ENCODE data around the gene ZNF674. TPM values are rescaled to one million over a fixed set of nuclear protein-coding genes. Genes with fewer than 3 reads are reported as not detected.

Gene ZNF674
- total RNA-seq, 2 donors from 2014 or later, result 2.2 to 4.4 TPM

- no peak for ATAC-seq
- Mint-ChIP-seq H3K4me1 (ENCODE audit: low read depth in 2 of 2) (peaks cover 19 to 23% of the 10 kb centered on the region in 2 donors), H3K9me3 (no peaks in the 10 kb centered on the region), H3K27ac (no peak overlapping the region), H3K27me3 (peaks cover 0 to 6% of the 10 kb centered on the region in 2 donors), H3K4me3 (peak overlapping the region; percentile 55), H3K36me3 (no peaks in the 10 kb centered on the region)
- DNase-seq (ENCODE audit: low spot score), result no peak
Measured at GRCh38 chrX:46575586-46575985, 30.4 kb upstream of the ZNF674 start.

GRCh38 chrX:46574774-46575381, 29.7 kb upstream of the ZNF674 start:
- Mint-ChIP-seq H3K27ac (no peak overlapping the region), H3K27me3 (peaks cover 0 to 6% of the 10 kb centered on the region in 2 donors), H3K9me3 (no peaks in the 10 kb centered on the region), H3K4me3 (peak overlapping the region; percentile 63), H3K36me3 (no peaks in the 10 kb centered on the region), H3K4me1 (ENCODE audit: low read depth in 2 of 2) (peaks cover 19 to 23% of the 10 kb centered on the region in 2 donors)
- ATAC-seq (peak; percentile 1 to 47), DNase-seq (ENCODE audit: low spot score) (no peak)

- H3K36me3 Mint-ChIP-seq, result no peaks in the 10 kb centered on the region
- ATAC-seq (peak; percentile 66 to 67), DNase-seq (ENCODE audit: low spot score) (no peak)
- peaks cover 0 to 6% of the 10 kb centered on the region in 2 donors for H3K27me3 Mint-ChIP-seq
- peaks cover 19 to 23% of the 10 kb centered on the region in 2 donors for H3K4me1 Mint-ChIP-seq (ENCODE audit: low read depth in 2 of 2)
- peak overlapping the region; percentile 63 for H3K4me3 Mint-ChIP-seq
- H3K27ac Mint-ChIP-seq, result no peak overlapping the region
- H3K9me3 Mint-ChIP-seq, result no peaks in the 10 kb centered on the region
Measured at GRCh38 chrX:46573892-46574773, 28.9 kb upstream of the ZNF674 start.

GRCh38 chrX:46573331-46573891, 28.2 kb upstream of the ZNF674 start, which contains the start of gene CHST7:
CHST7 (plus strand) TSS chrX:46573765; CDS start chrX:46573932, 167 bp downstream.
- Mint-ChIP-seq H3K4me3 (peak within 1 kb of the TSS; percentile 63), H3K9me3 (no peaks in the 10 kb centered on the region), H3K36me3 (no peaks in the 10 kb centered on the region), H3K27me3 (peaks cover 0 to 6% of the 10 kb centered on the region in 2 donors), H3K27ac (peak within 1 kb of the TSS; percentile 8 to 62), H3K4me1 (ENCODE audit: low read depth in 2 of 2) (peaks cover 19 to 23% of the 10 kb centered on the region in 2 donors)
- peak; percentile 72 for DNase-seq (ENCODE audit: low spot score)
- peak; percentile 79 to 85 for ATAC-seq

- H3K4me1 Mint-ChIP-seq (ENCODE audit: low read depth in 2 of 2), result peaks cover 19 to 23% of the 10 kb centered on the region in 2 donors
- H3K27me3 Mint-ChIP-seq, result peaks cover 0 to 7% of the 10 kb centered on the region in 2 donors
- peak overlapping the region; percentile 63 for H3K4me3 Mint-ChIP-seq
- DNase-seq (ENCODE audit: low spot score) (no peak), ATAC-seq (no peak)
- H3K27ac Mint-ChIP-seq, result peak overlapping the region in 1 of 2 donors; percentile 62
- H3K36me3 Mint-ChIP-seq, result no peaks in the 10 kb centered on the region
- no peaks in the 10 kb centered on the region for H3K9me3 Mint-ChIP-seq
Measured at GRCh38 chrX:46572340-46572936, 27.2 kb upstream of the ZNF674 start.

GRCh38 chrX:46571423-46572339, 26.5 kb upstream of the ZNF674 start:
- no peak for ATAC-seq
- H3K27me3 Mint-ChIP-seq, result peaks cover 0 to 8% of the 10 kb centered on the region in 2 donors
- H3K27ac Mint-ChIP-seq, result peak overlapping the region in 1 of 2 donors; percentile 62
- H3K4me3 Mint-ChIP-seq, result peak overlapping the region; percentile 63
- no peak for DNase-seq (ENCODE audit: low spot score)
- no peaks in the 10 kb centered on the region for H3K36me3 Mint-ChIP-seq
- H3K4me1 Mint-ChIP-seq (ENCODE audit: low read depth in 2 of 2), result peaks cover 15 to 23% of the 10 kb centered on the region in 2 donors
- no peaks in the 10 kb centered on the region for H3K9me3 Mint-ChIP-seq

GRCh38 chrX:46569621-46570020, 24.4 kb upstream of the ZNF674 start:
- no peaks in the 10 kb centered on the region for H3K36me3 Mint-ChIP-seq
- no peak overlapping the region for H3K27ac Mint-ChIP-seq
- H3K27me3 Mint-ChIP-seq, result peaks cover 0 to 7% of the 10 kb centered on the region in 2 donors
- H3K4me3 Mint-ChIP-seq, result no peak overlapping the region
- DNase-seq (ENCODE audit: low spot score) (no peak), ATAC-seq (no peak)
- no peaks in the 10 kb centered on the region for H3K9me3 Mint-ChIP-seq
- peaks cover 15 to 16% of the 10 kb centered on the region in 2 donors for H3K4me1 Mint-ChIP-seq (ENCODE audit: low read depth in 2 of 2)

GRCh38 chrX:46567388-46567787, 22.2 kb upstream of the ZNF674 start:
- peaks cover 11 to 13% of the 10 kb centered on the region in 2 donors for H3K4me1 Mint-ChIP-seq (ENCODE audit: low read depth in 2 of 2)
- no peaks in the 10 kb centered on the region for H3K9me3 Mint-ChIP-seq
- DNase-seq (ENCODE audit: low spot score), result no peak
- ATAC-seq, result no peak
- peaks cover 0 to 9% of the 10 kb centered on the region in 2 donors for H3K27me3 Mint-ChIP-seq
- no peak overlapping the region for H3K27ac Mint-ChIP-seq
- H3K4me3 Mint-ChIP-seq, result no peak overlapping the region
- H3K36me3 Mint-ChIP-seq, result no peaks in the 10 kb centered on the region

GRCh38 chrX:46561824-46562657, 16.8 kb upstream of the ZNF674 start:
- DNase-seq (ENCODE audit: low spot score), result no peak
- H3K36me3 Mint-ChIP-seq, result no peaks in the 10 kb centered on the region
- peaks cover 16 to 18% of the 10 kb centered on the region in 2 donors for H3K4me1 Mint-ChIP-seq (ENCODE audit: low read depth in 2 of 2)
- peak; percentile 94 to 96 for ATAC-seq
- H3K9me3 Mint-ChIP-seq, result no peaks in the 10 kb centered on the region
- peak overlapping the region; percentile 10 to 81 for H3K27ac Mint-ChIP-seq
- peak overlapping the region; percentile 66 for H3K4me3 Mint-ChIP-seq
- H3K27me3 Mint-ChIP-seq, result peaks cover 0 to 17% of the 10 kb centered on the region in 2 donors

GRCh38 chrX:46559062-46559461, 13.8 kb upstream of the ZNF674 start:
- Mint-ChIP-seq H3K4me3 (no peak overlapping the region), H3K4me1 (ENCODE audit: low read depth in 2 of 2) (peaks cover 16 to 18% of the 10 kb centered on the region in 2 donors), H3K27ac (no peak overlapping the region), H3K36me3 (no peaks in the 10 kb centered on the region), H3K27me3 (peaks cover 0 to 13% of the 10 kb centered on the region in 2 donors), H3K9me3 (no peaks in the 10 kb centered on the region)
- DNase-seq (ENCODE audit: low spot score) (no peak), ATAC-seq (no peak)

- DNase-seq (ENCODE audit: low spot score) (no peak), ATAC-seq (no peak)
- H3K27me3 Mint-ChIP-seq, result peaks cover 0 to 7% of the 10 kb centered on the region in 2 donors
- H3K9me3 Mint-ChIP-seq, result no peaks in the 10 kb centered on the region
- H3K4me1 Mint-ChIP-seq (ENCODE audit: low read depth in 2 of 2), result no peaks in the 10 kb centered on the region
- no peak overlapping the region for H3K27ac Mint-ChIP-seq
- no peak overlapping the region for H3K4me3 Mint-ChIP-seq
- H3K36me3 Mint-ChIP-seq, result no peaks in the 10 kb centered on the region
Measured at GRCh38 chrX:46554942-46555341, 9.7 kb upstream of the ZNF674 start.

GRCh38 chrX:46553935-46554334, 8.7 kb upstream of the ZNF674 start:
- Mint-ChIP-seq H3K36me3 (no peaks in the 10 kb centered on the region), H3K4me3 (no peak overlapping the region), H3K9me3 (no peaks in the 10 kb centered on the region), H3K4me1 (ENCODE audit: low read depth in 2 of 2) (no peaks in the 10 kb centered on the region), H3K27me3 (peaks cover 0 to 8% of the 10 kb centered on the region in 2 donors), H3K27ac (no peak overlapping the region)
- DNase-seq (ENCODE audit: low spot score), result no peak
- no peak for ATAC-seq
